ENCODE measurements around the gene RBMS1. TPM values are rescaled to one million over a fixed set of nuclear protein-coding genes. Genes with fewer than 3 reads are reported as not detected.

The RBMS1 gene
- total RNA-seq, 6 experiments from 2014 or later, result 8.5 to 21.4 (median 14.3) TPM

- intact Hi-C loops (cut with DNase I), result no loop called here
- no peaks in the 10 kb centered on the region for H3K27me3 ChIP-seq
- no peak for ATAC-seq
- H3K36me3 ChIP-seq, result no peaks in the 10 kb centered on the region
- TF ChIP-seq CTCF (IDR thresholded peaks at IDR 0.05), result no peak
- no peak for TF ChIP-seq POLR2A (IDR thresholded peaks at IDR 0.05)
- 87% methylated on average over 3 of the region's 4 CpGs for WGBS (ENCODE audit: insufficient coverage, low coverage, low lambda C conversion rate, missing lambda C conversion rate)
- no peaks in the 10 kb centered on the region for H3K4me1 ChIP-seq
- H3K27ac ChIP-seq, result no peak overlapping the region
- no peaks in the 10 kb centered on the region for H3K9me3 ChIP-seq
- no peak for DNase-seq
- no peak overlapping the region for H3K4me3 ChIP-seq
These were observed 157.0 kb downstream of the RBMS1 start for GRCh38 chr2:160336635-160337034.

GRCh38 chr2:160336105-160336504 is 157.5 kb downstream of the RBMS1 start:
- no peak for DNase-seq
- Histone ChIP-seq H3K4me1 (no peaks in the 10 kb centered on the region), H3K9me3 (no peaks in the 10 kb centered on the region), H3K36me3 (no peaks in the 10 kb centered on the region), H3K4me3 (no peak overlapping the region), H3K27ac (no peak overlapping the region), H3K27me3 (no peaks in the 10 kb centered on the region)
- WGBS (ENCODE audit: insufficient coverage, low coverage, low lambda C conversion rate, missing lambda C conversion rate), result 83% methylated on average over 1 of the region's 1 CpG
- intact Hi-C loops (cut with DNase I), result no loop called here
- TF ChIP-seq POLR2A (IDR thresholded peaks at IDR 0.05) (no peak), CTCF (IDR thresholded peaks at IDR 0.05) (no peak)
- no peak for ATAC-seq

- Histone ChIP-seq H3K27ac (no peak overlapping the region), H3K9me3 (no peaks in the 10 kb centered on the region), H3K36me3 (no peaks in the 10 kb centered on the region), H3K4me3 (no peak overlapping the region), H3K27me3 (no peaks in the 10 kb centered on the region), H3K4me1 (no peaks in the 10 kb centered on the region)
- intact Hi-C loops (cut with DNase I), result no loop called here
- WGBS (ENCODE audit: insufficient coverage, low coverage, low lambda C conversion rate, missing lambda C conversion rate), result 84% methylated on average over 5 of the region's 5 CpGs
- TF ChIP-seq POLR2A (IDR thresholded peaks at IDR 0.05) (no peak), CTCF (IDR thresholded peaks at IDR 0.05) (no peak)
- DNase-seq, result no peak
- ATAC-seq, result no peak
These were observed 158.2 kb downstream of the RBMS1 start for GRCh38 chr2:160335441-160335840.

GRCh38 chr2:160334028-160334741 is 159.4 kb downstream of the RBMS1 start:
- Histone ChIP-seq H3K27ac (no peak overlapping the region), H3K36me3 (no peaks in the 10 kb centered on the region), H3K4me1 (peaks cover 0 to 2% (median 0%) of the 10 kb centered on the region in 4 donors), H3K4me3 (no peak overlapping the region), H3K9me3 (no peaks in the 10 kb centered on the region), H3K27me3 (no peaks in the 10 kb centered on the region)
- WGBS (ENCODE audit: insufficient coverage, low coverage, low lambda C conversion rate, missing lambda C conversion rate), result 68% methylated on average over 4 of the region's 4 CpGs
- ATAC-seq (peak in 1 of 4 donors; percentile 18), DNase-seq (no peak)
- TF ChIP-seq POLR2A (IDR thresholded peaks at IDR 0.05) (no peak), CTCF (IDR thresholded peaks at IDR 0.05) (no peak)
- intact Hi-C loops (cut with DNase I), result no loop called here

Measured in right lobe of liver (tissue), 6 donors.